GM18909 (cell line): ENCODE measurements around the gene RYR3.
A peak's percentile ranks its signal among the peaks of the same experiment; 100 is the strongest.

Experiments used
- ATAC-seq: cut with Tn5 transposase; IDR thresholded peaks from one replicate; pipeline ENCODE4 v1.9.1; 2021; ENCODE audit warnings: mild to moderate bottlenecking; ENCODE audit not compliant: unreplicated experiment, poor library complexity

Gene RYR3

GRCh38 chr15:33315044-33315443 is 4.3 kb downstream of the RYR3 start:
- no peak for ATAC-seq

- ATAC-seq, result no peak
Measured at GRCh38 chr15:33317896-33318295, 7.1 kb downstream of the RYR3 start.

DNA sequence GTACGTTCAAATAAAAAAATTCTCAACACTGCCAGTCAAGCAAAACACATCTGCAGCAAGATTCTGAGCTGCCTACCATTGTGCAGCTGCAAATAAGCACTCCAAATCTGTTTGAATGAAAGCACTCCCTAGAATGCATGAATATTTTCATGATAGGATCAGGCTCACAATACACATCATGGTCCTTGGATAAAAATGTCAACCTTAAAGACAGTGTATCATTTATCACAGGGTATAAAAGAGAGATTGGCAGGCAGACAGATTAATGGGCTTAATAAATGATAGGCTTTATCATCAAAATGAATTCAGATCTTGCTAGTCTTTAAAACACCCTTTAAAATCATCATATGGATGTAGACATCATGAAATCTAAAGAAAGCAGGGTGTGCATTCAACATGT is 9.2 kb downstream of the RYR3 start:
- no peak for ATAC-seq

DNA sequence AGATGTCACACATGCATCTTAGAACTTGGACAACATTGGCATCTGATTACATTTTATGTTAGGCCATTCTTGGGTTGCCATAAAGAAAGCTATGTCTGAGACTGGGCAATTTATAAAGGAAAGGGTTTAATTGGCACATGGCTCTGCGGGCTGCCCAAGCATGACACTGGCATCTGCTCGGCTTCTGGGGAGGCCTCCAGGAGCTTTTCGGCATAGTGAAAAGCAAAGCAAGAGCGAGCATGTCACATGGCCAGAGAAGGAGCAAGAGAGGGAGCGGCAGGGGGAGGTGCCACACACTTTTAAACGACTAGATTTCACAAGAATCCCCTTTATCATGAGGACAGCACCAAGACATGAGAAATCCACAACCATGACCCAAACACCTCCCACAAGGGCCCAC is 11.3 kb downstream of the RYR3 start:
- ATAC-seq, result no peak

GRCh38 chr15:33324609-33325008 is 13.8 kb downstream of the RYR3 start:
- ATAC-seq, result no peak

DNA sequence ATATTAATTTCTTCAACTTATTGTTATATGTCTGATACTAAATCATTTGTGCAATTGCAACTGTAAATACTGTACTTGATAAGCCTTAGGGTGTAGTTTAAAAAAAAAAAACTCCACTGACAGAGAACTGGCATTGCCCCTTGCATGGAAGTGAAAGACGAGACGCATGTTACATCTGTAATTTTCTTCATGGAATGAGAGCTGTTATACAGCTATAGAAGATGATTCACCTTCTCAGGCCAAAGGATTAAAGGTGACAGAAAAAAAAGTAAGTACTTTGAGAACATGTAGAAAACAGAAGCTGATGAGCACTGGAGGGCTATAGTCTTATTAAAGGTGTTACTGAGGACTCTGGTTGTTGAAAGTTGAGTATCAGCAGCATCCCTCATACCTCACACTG is 16.1 kb downstream of the RYR3 start:
- no peak for ATAC-seq

DNA sequence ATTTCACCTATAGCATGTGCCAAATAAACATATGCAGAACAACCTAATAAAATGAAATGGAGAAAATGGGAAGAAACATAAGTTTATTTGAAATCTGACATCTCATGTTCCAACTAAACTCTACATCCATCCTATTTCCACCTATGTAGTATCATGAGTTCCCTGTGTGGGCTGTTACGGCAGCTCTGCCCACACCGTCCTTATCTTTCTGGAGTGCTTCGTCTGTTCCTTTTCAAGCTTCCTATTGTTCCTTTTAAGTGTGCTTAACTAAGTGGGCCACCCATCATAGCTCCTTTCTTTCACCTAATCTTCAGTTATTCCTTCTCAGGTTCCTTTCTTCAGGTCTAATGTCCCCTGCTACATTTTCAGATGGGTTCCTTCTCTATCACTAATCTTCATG is 17.3 kb downstream of the RYR3 start:
- no peak for ATAC-seq

- no peak for ATAC-seq
Measured at GRCh38 chr15:33329457-33329856, 18.7 kb downstream of the RYR3 start.

DNA sequence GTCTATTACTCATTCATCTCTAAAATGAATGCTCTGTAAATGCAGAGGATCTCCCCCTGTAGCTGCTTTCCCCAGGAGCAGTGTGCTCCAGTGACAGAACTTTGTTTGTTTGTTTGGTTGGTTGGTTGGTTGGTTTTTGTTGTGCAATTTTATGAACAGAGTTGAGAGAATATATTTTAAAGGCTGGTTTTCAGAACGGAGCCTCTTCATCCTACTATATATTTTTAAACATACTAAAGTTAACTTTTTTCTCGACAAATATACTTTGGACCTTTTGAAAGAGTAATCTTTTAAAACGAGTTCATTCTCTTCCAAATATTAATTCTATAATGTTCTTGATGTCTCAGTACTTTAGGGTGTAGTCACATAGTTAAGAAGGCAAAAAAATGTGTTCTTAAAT is 20.2 kb downstream of the RYR3 start:
- ATAC-seq, result no peak

DNA sequence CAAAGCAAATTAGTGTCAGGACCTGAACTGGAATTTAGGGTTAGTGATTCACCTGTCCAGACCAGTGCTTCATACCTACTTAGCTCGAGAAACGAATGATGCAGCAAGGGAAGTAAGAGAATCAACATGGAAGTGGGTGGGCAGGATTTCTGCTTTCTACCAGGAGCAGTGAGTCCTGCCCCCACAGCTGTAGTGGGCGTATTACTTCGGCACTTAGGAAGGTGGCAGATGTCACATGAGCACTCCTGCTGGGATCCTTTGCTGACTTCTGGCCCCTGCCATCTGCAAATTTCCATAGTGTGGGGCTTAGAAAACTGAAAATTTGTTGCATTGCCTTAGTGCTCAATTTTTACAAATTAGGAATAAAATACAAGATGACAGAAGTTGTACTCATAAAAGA is 31.2 kb downstream of the RYR3 start:
- ATAC-seq, result no peak

DNA sequence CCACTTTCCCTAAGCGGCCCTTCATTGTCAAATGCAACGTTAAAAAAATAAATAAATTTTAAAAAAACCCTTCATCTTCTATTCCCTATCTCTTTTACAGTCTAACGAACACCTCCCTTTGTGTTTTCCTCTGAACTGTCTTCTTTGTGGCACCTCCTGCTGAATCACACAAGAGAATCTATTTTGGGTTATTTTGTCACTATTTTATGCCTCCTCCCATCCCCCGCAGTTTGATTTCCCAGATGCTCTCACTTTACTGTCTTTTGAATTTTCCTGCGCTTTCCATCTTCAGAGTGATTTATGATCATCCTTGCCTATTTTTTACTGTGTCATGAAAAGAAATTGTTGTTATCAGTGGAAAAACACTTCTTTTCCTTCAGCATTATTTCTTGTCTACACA is 32.5 kb downstream of the RYR3 start:
- ATAC-seq, result no peak

- peak; percentile 62 for ATAC-seq
Measured at GRCh38 chr15:33344111-33344510, 33.3 kb downstream of the RYR3 start.

DNA sequence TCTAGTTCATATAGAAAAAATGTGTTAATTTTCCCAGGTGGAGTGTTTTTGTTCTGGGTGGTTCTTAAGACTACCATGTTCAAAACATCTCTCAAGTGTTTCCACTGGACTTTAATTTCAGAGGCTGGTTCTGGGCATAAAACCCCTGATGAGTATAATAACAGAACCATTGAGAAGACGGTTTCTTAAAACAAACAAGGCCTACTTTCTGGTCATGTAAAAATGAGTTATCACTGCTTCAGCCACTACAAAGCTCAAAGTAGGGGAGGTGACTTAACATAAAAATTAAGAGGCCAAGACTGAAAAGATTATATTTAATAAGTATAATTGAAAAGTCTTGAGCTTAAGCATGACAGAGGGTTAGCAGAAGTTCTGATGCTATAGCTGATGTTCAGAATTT is 33.8 kb downstream of the RYR3 start:
- ATAC-seq, result peak; percentile 25

DNA sequence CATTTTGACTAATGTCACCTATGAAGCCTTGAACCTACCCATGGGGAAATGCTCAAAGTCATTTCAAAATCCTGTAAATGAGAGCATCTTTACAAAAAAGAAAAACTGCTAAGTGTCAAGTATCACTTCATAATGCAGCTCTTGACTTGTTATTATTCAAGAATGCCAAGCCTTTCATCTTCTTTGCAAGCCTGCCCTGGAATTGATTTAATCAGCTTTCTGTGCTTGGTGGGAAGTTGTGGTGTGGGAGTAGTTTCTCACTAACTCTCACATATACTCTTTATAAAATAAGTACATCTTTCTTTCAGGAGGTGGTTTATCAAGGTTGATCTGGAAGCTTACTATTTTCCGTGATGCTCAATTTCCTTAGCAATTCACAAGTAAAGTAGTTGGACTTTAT is 43.6 kb downstream of the RYR3 start:
- ATAC-seq, result no peak

- no peak for ATAC-seq
Measured at GRCh38 chr15:33357845-33358244, 47.1 kb downstream of the RYR3 start.

GRCh38 chr15:33358306-33358705 is 47.5 kb downstream of the RYR3 start:
- no peak for ATAC-seq

DNA sequence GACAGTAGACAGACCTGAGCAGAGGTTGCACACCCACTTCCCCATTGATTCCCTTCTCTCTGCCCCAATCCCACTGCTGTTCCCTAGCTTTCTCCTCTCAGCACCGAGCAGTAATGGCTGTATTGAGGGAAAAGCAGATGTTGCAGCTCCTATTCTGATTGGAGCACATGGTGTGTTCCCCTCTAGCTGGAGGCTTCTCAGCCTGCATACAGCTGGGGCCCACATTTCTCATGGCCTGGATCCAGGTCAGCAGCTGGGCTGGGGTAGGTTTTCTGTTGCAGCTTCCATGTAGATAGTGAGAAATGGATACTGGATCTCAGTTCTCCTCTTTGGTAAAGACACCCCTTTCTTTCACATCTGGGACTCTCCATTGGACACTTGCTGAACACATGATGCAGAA is 50.1 kb downstream of the RYR3 start:
- no peak for ATAC-seq

DNA sequence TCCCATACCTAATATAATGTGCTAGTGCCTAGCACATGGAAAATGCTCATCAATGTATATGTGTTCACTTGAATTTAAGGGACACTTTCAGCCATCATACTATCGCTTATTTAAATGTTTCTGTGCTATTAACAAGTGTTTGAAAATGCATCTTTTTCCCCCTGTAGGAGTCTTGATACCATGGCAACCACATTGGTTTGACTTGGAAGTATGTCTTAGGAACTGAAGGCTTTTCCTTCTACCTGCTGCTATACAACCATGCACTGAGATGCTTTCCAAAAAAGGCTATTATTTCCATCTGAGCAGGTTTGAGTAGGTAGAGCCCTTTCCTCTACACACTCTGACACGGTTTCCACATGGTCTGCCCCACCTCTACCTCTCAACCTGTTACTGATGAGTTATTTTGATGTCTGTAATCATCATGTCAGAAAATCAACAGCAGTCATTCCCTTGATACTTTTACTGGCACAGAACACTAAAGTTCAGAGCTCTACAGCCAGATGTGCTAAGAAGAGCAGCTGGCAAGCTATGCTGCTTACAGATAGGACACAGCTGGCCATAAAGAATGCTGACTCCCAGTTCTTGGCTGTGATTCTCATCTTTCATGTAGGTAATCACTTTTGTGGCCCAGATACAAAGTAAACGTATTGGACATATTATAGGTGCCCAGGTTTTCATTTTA is 59.3 kb downstream of the RYR3 start:
- ATAC-seq, result no peak

- ATAC-seq, result no peak
Measured at GRCh38 chr15:33370623-33371020, 59.9 kb downstream of the RYR3 start.

DNA sequence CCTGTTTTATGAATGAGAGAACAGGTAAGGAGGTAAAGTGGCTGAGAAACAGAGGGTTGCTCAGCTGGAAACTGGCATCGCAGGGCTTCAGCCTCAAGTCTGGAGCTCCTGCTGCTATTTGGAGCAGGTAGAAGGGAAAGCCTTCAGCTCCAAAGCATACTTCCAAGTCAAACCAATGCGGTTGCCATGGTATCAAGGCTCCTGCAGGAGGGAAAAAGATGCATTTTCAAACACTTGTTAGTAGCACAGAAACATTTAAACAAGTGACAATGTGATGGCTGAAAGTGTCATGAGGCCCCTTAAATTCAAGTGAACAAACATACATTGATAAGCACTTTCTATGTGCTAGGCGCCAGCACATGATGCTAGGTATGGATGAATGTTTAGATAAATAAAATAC is 60.4 kb downstream of the RYR3 start:
- ATAC-seq, result no peak

DNA sequence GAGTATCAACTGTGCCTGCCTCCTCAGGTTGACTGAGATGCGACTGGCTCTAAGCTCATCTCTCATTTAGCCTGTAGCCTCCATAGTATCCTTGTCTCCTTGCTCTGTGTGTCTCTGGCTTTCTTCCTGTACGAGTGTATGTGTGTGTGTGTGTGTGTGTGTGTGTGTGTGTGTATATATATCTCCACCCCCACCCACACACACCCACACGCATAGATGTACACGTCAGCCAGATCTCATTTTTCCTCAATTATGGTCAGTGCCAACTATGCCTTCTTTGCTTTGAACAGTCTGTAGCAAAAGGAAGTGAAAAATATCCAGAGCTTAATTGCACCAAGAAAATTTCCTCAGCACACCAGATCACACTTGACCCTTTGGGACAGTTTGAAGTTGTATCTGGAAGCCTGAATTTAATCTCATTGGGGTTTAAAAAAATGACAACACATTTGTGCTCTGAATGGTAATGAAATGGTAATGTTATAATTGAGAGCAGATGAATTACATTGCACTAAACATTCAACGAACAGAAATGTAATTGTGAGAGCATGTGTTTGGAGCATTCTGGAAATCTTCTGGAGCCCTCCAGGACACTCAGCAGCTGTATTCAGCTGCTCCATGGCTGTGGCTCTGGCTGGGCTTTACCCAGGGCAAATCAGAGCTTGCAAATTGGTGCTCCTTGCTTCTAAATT is 63.6 kb downstream of the RYR3 start:
- ATAC-seq, result no peak

- ATAC-seq, result no peak
Measured at GRCh38 chr15:33375236-33375635, 64.5 kb downstream of the RYR3 start.
